ENCODE results near the gene FBXO2. TPM values are rescaled to one million over a fixed set of nuclear protein-coding genes. Genes with fewer than 3 reads are reported as not detected.

The FBXO2 gene
- total and polyA plus RNA-seq, 3 experiments from 2014 or later, result 1.8 to 4.6 (median 2.0) TPM

DNA sequence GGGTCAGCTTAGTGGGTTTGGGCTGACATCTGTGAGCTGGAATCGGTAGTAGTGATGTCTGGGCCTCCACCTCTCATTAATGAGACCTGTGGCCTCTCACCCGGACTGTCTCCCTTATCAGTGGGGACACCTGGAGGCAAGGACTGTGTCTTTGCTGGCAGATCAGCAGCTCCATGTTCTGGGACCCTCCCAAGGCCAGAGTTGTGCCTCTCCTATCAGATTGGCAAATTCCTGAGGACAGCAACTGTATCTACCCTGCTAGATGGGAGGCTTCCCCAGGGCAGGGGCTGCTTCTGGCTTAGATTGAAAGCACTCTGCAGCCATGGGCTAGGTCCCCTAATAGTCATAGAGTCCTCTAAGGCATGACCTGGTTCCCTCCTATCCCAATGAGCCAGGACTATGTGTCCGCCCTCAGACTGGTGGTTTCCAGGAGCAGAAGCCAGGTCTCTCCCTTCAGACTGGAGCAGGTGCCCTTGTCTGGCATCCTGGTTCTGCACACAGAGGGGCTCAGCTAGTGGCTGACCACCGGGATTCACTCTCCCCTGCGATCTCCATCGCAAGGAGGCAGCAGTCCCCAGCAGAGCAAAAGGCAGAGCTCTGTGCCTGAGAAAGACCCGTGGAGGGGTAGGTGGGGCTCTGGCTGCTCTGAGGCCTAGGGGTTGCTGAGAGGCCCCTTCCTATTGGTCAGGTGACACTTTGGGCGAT, 43.1 kb upstream of the FBXO2 start:
- Mint-ChIP-seq H3K9me3 (no peaks in the 10 kb centered on the region), H3K4me1 (peaks cover 17 to 20% (median 17%) of the 10 kb centered on the region in 3 donors), H3K4me3 (no peak overlapping the region), H3K36me3 (peaks cover 0 to 1% (median 0%) of the 10 kb centered on the region in 3 donors), H3K27ac (peak overlapping the region in 1 of 8 donors; percentile 27), H3K27me3 (peaks cover 8 to 19% of the 10 kb centered on the region in 2 donors)
- DNase-seq, result no peak
- Histone ChIP-seq H3K4me3 (ENCODE audit: low read length) (no peak overlapping the region), H3K27ac (ENCODE audit: low read depth, low read length) (no peak overlapping the region), H3K9me3 (ENCODE audit: low read length) (no peaks in the 10 kb centered on the region), H3K36me3 (ENCODE audit: insufficient read depth, low read length) (no peaks in the 10 kb centered on the region), H3K27me3 (ENCODE audit: insufficient read depth, low read length, poor library complexity, severe bottlenecking) (no peaks in the 10 kb centered on the region), H3K4me1 (ENCODE audit: insufficient read depth, low read length) (peaks cover 15% of the 10 kb centered on the region)
- CTCF ChIA-PET, result interaction anchor here (0.9 to 1.6 kb wide), 4 partner anchors 22 to 55 kb away, joined by 3 to 6 read pairs (median 4); partner anchors contain the start of gene FBXO6
- POLR2A ChIA-PET, result interaction anchor here (0.7 kb wide), 2 partner anchors 27 to 438 kb away, joined by 3 to 4 read pairs; no protein-coding TSS in a partner anchor

DNA sequence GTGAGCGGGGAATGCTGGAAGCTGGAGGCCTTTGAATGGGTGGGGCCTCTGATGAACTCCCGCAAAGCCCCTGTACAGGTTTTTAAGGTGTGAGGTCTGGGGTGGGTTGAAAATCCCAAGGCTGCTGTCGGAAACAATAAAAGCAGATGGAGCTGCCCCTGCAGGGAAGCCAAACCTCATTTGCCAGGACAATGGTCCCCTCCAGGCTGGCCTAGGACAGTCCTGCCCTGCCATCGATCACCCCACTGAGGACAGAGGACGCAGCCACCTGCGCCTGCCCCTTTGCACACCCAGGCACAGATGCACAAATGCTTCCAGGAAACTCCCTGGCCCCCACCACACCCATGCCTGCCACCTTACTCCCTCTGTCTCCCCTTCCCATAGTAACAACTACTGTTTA, 41.6 kb upstream of the FBXO2 start:
- POLR2A ChIA-PET, result no interaction called here
- no peaks in the 10 kb centered on the region for H3K36me3 ChIP-seq (ENCODE audit: insufficient read depth, low read length)
- CTCF ChIA-PET, result interaction anchor here (0.9 to 2.0 kb wide), 2 partner anchors 23 to 32 kb away, joined by 3 to 6 read pairs; partner anchors contain the start of gene FBXO6
- no peak overlapping the region for H3K27ac ChIP-seq (ENCODE audit: low read depth, low read length)
- no peak for DNase-seq
- no peaks in the 10 kb centered on the region for H3K9me3 ChIP-seq (ENCODE audit: low read length)
- Mint-ChIP-seq H3K4me3 (no peak overlapping the region), H3K27ac (peak overlapping the region in 1 of 8 donors; percentile 46), H3K36me3 (peaks cover 0 to 1% (median 0%) of the 10 kb centered on the region in 3 donors), H3K4me1 (peaks cover 18 to 28% (median 20%) of the 10 kb centered on the region in 3 donors), H3K27me3 (peaks cover 10 to 23% of the 10 kb centered on the region in 2 donors), H3K9me3 (no peaks in the 10 kb centered on the region)
- H3K4me1 ChIP-seq (ENCODE audit: insufficient read depth, low read length), result peaks cover 22% of the 10 kb centered on the region
- H3K4me3 ChIP-seq (ENCODE audit: low read length), result no peak overlapping the region
- peaks cover under 1% of the 10 kb centered on the region for H3K27me3 ChIP-seq (ENCODE audit: insufficient read depth, low read length, poor library complexity, severe bottlenecking)

DNA sequence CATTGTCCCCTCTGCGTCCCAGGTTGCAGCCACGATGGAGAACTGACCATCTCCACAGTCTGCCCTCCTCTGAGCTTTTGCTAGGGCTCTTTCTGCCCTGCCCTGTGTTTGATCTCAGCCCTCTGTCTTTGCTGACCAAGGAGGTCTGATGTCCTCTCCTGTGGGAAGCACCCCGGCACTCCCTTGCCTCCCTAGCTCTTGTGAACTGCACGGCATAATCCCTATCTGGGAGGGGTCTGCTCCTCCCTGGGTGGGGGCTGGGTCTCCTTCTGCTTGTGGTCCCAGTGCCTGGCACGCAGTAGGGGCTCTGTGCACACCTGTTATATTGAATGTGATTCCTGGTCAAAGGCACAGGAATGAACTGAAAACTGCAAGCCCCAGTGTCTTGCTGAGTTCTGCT, 39.7 kb upstream of the FBXO2 start:
- CTCF ChIA-PET, result interaction anchor here (1.6 kb wide), 1 partner anchor 30 kb away, joined by 6 read pairs; the partner anchor contains the start of gene FBXO6
- H3K9me3 ChIP-seq (ENCODE audit: low read length), result no peaks in the 10 kb centered on the region
- peaks cover 23 to 34% of the 10 kb centered on the region in 2 donors for H3K27me3 Mint-ChIP-seq
- H3K4me1 ChIP-seq (ENCODE audit: insufficient read depth, low read length), result peaks cover 30% of the 10 kb centered on the region
- H3K4me3 Mint-ChIP-seq, result peak overlapping the region in 4 of 7 donors; percentile 13 to 79 (median 27)
- peaks cover 5% of the 10 kb centered on the region for H3K27me3 ChIP-seq (ENCODE audit: insufficient read depth, low read length, poor library complexity, severe bottlenecking)
- peak overlapping the region; percentile 16 for H3K27ac ChIP-seq (ENCODE audit: low read depth, low read length)
- H3K36me3 Mint-ChIP-seq, result peaks cover 0 to 1% (median 0%) of the 10 kb centered on the region in 3 donors
- H3K27ac Mint-ChIP-seq, result peak overlapping the region in 6 of 8 donors; percentile 10 to 97 (median 50)
- H3K36me3 ChIP-seq (ENCODE audit: insufficient read depth, low read length), result no peaks in the 10 kb centered on the region
- DNase-seq, result no peak
- POLR2A ChIA-PET, result no interaction called here
- no peaks in the 10 kb centered on the region for H3K9me3 Mint-ChIP-seq
- no peak overlapping the region for H3K4me3 ChIP-seq (ENCODE audit: low read length)
- H3K4me1 Mint-ChIP-seq, result peaks cover 26 to 41% (median 31%) of the 10 kb centered on the region in 3 donors

DNA sequence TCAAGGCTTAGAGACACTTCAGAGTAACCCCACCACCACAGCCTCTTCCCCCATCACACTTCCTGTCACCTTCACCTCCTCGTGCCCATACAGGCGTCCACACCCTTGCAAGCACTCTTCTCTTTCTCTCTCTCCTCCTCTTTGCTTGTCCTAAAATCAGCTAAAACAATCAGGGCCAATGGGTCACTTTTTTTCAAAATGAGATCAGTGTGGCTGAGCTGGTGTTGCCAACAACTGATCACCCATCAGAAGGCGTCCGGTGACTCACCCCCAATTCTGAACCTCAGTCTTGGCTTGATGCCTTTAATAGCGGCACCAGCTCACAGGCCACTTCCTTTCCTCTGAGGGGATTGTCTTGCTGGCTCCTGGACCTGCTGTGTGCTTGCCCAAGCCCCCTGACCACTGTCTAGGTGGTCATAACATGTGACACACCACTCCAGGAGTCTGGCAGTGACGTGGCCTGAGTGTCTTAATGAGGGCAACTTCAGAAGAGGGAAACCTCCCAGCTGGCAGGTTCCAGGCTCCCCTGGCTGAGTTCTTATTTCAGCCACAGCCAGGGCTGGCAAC, 38.9 kb upstream of the FBXO2 start:
- Mint-ChIP-seq H3K36me3 (peaks cover 0 to 1% (median 0%) of the 10 kb centered on the region in 3 donors), H3K4me1 (peaks cover 26 to 41% (median 31%) of the 10 kb centered on the region in 3 donors), H3K9me3 (no peaks in the 10 kb centered on the region), H3K27ac (peak overlapping the region in 6 of 8 donors; percentile 14 to 86 (median 72)), H3K4me3 (peak overlapping the region; percentile 69 to 90 (median 74)), H3K27me3 (peaks cover 25 to 38% of the 10 kb centered on the region in 2 donors)
- H3K27me3 ChIP-seq (ENCODE audit: insufficient read depth, low read length, poor library complexity, severe bottlenecking), result peaks cover 5% of the 10 kb centered on the region
- H3K4me3 ChIP-seq (ENCODE audit: low read length), result peak overlapping the region; percentile 32
- peaks cover 30% of the 10 kb centered on the region for H3K4me1 ChIP-seq (ENCODE audit: insufficient read depth, low read length)
- DNase-seq, result peak; percentile 8 to 70 (median 33)
- POLR2A ChIA-PET, result interaction anchor here (0.9 to 1.4 kb wide), 2 partner anchors 12 to 29 kb away, joined by 3 to 5 read pairs; partner anchors contain the start of gene FBXO6
- CTCF ChIA-PET, result interaction anchor here (1.6 kb wide), 1 partner anchor 29 kb away, joined by 6 read pairs; the partner anchor contains the start of gene FBXO6
- H3K27ac ChIP-seq (ENCODE audit: low read depth, low read length), result peak overlapping the region; percentile 16
- no peaks in the 10 kb centered on the region for H3K36me3 ChIP-seq (ENCODE audit: insufficient read depth, low read length)
- H3K9me3 ChIP-seq (ENCODE audit: low read length), result no peaks in the 10 kb centered on the region

DNA sequence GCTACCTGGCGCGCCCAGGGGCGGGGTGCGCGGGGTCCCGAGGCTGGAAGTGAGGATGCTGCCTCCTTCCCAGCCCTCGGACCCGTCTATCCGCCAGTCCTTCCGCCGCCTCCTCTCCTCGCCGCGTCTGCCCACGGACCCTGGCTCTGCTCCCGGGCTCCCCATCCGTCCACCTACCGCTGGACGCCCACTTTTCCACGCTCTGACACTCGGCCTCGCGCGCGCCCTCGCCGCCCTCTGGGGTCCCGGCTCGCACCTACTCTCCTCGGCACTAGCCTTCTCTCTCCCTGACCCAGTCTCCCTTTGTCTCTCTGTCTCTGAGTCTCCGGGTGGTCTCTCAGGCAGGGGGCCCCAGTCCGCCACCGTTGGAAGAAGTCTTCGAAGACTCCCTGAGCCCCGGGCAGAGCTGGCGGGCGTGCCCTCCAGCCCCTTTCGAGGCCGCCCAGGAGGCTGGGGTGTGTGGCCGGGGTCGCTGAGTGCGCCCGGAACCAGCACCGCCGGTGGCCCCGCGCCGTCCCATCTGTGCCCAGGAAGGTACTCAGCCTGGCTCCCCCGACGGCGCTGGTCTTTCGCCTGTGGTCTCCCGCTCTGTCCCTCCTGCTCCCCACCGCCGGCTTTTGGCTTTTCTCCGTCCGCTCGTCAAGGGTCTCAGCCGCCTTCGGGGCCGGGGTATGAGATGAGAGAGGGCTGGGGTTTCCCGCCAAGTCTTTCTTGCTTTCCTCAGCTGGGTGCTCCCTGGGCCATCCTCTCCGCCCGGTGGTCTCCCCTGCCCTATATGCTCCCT, 37.9 kb upstream of the FBXO2 start:
- Histone ChIP-seq H3K4me1 (ENCODE audit: insufficient read depth, low read length) (peaks cover 30% of the 10 kb centered on the region), H3K27me3 (ENCODE audit: insufficient read depth, low read length, poor library complexity, severe bottlenecking) (peaks cover 5% of the 10 kb centered on the region), H3K9me3 (ENCODE audit: low read length) (no peaks in the 10 kb centered on the region), H3K36me3 (ENCODE audit: insufficient read depth, low read length) (no peaks in the 10 kb centered on the region), H3K4me3 (ENCODE audit: low read length) (peak overlapping the region; percentile 32), H3K27ac (ENCODE audit: low read depth, low read length) (no peak overlapping the region)
- peaks cover 31 to 44% of the 10 kb centered on the region in 2 donors for H3K27me3 Mint-ChIP-seq
- H3K4me1 Mint-ChIP-seq, result peaks cover 26 to 38% (median 31%) of the 10 kb centered on the region in 3 donors
- H3K9me3 Mint-ChIP-seq, result no peaks in the 10 kb centered on the region
- POLR2A ChIA-PET, result interaction anchor here (1.4 kb wide), 1 partner anchor 11 kb away, joined by 3 read pairs; no protein-coding TSS in a partner anchor
- H3K27ac Mint-ChIP-seq, result peak overlapping the region in 4 of 8 donors; percentile 55 to 92 (median 70)
- H3K4me3 Mint-ChIP-seq, result peak overlapping the region; percentile 74 to 90 (median 78)
- no peak for DNase-seq
- CTCF ChIA-PET, result no interaction called here
- peaks cover 0 to 1% (median 0%) of the 10 kb centered on the region in 3 donors for H3K36me3 Mint-ChIP-seq

DNA sequence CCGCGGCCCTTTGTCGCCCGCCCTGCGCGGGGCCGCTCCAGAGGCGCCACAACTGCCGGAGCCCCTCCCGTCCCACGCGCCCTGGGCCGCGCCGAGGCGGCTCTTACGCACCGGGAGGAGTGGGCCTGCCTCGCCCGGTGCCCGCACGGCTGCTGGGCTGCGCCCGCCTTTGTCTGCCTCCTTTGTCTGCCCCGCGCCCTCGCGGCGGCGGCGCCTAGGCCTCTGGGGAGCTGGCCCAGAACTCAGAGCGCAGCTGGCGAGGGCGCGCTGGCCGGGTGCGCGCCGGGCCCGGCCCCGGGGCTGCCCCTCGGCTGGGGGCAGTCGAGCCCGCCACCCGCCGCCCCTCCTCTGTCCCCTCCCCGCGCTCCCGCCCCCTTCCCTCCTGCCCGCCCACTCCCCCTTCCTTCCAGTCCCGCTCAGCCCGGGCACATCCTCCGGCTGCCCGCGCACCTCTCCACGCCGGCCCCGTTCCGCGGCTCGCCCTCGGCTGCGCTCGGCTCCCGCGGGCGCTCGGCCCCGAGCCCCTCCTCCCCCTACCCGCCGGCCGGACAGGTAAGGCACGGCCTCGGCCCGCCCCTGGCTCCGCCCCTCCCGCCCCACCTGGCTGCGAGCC, 37.2 kb upstream of the FBXO2 start, which contains the start of gene DRAXIN:
Gene DRAXIN (plus strand): TSS at position 409 of the 613 bp plus-strand sequence. CDS start 14,549 bp downstream, outside the sequence.
- CTCF ChIA-PET, result interaction anchor here (1.6 to 2.0 kb wide), 2 partner anchors 20 to 27 kb away, joined by 4 to 7 read pairs; partner anchors contain the start of gene FBXO6
- Mint-ChIP-seq H3K9me3 (no peaks in the 10 kb centered on the region), H3K27me3 (peaks cover 31 to 48% of the 10 kb centered on the region in 2 donors), H3K27ac (peak within 1 kb of the TSS in 4 of 8 donors; percentile 55 to 92 (median 70)), H3K4me1 (peaks cover 26 to 38% (median 31%) of the 10 kb centered on the region in 3 donors), H3K36me3 (peaks cover 0 to 1% (median 0%) of the 10 kb centered on the region in 3 donors), H3K4me3 (peak within 1 kb of the TSS; percentile 74 to 90 (median 82))
- Histone ChIP-seq H3K27ac (ENCODE audit: low read depth, low read length) (no peak within 1 kb of the TSS), H3K27me3 (ENCODE audit: insufficient read depth, low read length, poor library complexity, severe bottlenecking) (peaks cover 5% of the 10 kb centered on the region), H3K36me3 (ENCODE audit: insufficient read depth, low read length) (no peaks in the 10 kb centered on the region), H3K4me1 (ENCODE audit: insufficient read depth, low read length) (peaks cover 30% of the 10 kb centered on the region), H3K4me3 (ENCODE audit: low read length) (peak within 1 kb of the TSS; percentile 32), H3K9me3 (ENCODE audit: low read length) (no peaks in the 10 kb centered on the region)
- POLR2A ChIA-PET, result interaction anchor here (0.7 kb wide), 1 partner anchor 45 kb away, joined by 7 read pairs; the partner anchor contains the start of gene AGTRAP
- DNase-seq, result no peak

Measured in CD8-positive, alpha-beta memory T cell (primary cell).